Loucy (cell line): ENCODE measurements around the gene PLXNA4.

Source experiments
- H2AFZ ChIP-seq: fragments of 200-600 bp; sonication (generic); 2 replicates; pipeline ENCODE4 v1.6.0; 2016; ENCODE audit warnings: antibody characterized with exemption, mild to moderate bottlenecking, low read length, moderate library complexity
- H3F3A ChIP-seq: fragments of 200-600 bp; 2 replicates; pipeline ENCODE4 v1.6.0; 2016; ENCODE audit warnings: antibody characterized with exemption, low read depth, mild to moderate bottlenecking
- H3K27me3 ChIP-seq: fragments of 200-600 bp; sonication (generic); 2 replicates; pipeline ENCODE4 v1.6.1; 2014; ENCODE audit warnings: low read length, mild to moderate bottlenecking; ENCODE audit not compliant: insufficient read depth, poor library complexity, severe bottlenecking
- H3K36me3 ChIP-seq: fragments of 200-600 bp; sonication (generic); 2 replicates; pipeline ENCODE4 v1.6.1; 2016; ENCODE audit warnings: low read length; ENCODE audit not compliant: insufficient read depth
- H3K4me1 ChIP-seq: fragments of 200-600 bp; sonication (generic); 2 replicates; pipeline ENCODE4 v1.5.1; 2014; ENCODE audit warnings: low read length, mild to moderate bottlenecking; ENCODE audit not compliant: insufficient read depth, poor library complexity, severe bottlenecking
- H3K4me2 ChIP-seq: fragments of 200-600 bp; sonication (generic); 2 replicates; pipeline ENCODE4 v1.6.0; 2014; ENCODE audit warnings: antibody characterized with exemption, low read length, low read depth, mild to moderate bottlenecking; ENCODE audit not compliant: poor library complexity, severe bottlenecking
- H3K4me3 ChIP-seq: fragments of 200-600 bp; sonication (generic); 2 replicates; pipeline ENCODE4 v1.5.1; 2014; ENCODE audit warnings: low read length, mild to moderate bottlenecking, mixed read lengths; ENCODE audit not compliant: poor library complexity, severe bottlenecking
- H3K79me2 ChIP-seq: fragments of 200-600 bp; sonication (generic); 2 replicates; pipeline ENCODE4 v1.6.1; 2014; ENCODE audit warnings: low read length; ENCODE audit not compliant: insufficient read depth
- H3K9ac ChIP-seq: fragments of 200-600 bp; sonication (generic); 2 replicates; pipeline ENCODE4 v1.6.0; 2014; ENCODE audit warnings: mild to moderate bottlenecking, low read depth, low read length, moderate library complexity; ENCODE audit not compliant: poor library complexity, severe bottlenecking
- H3K9me2 ChIP-seq: fragments of 200-600 bp; sonication (generic); replicated peaks from 2 replicates; pipeline ENCODE4 v1.6.1; 2016; ENCODE audit warnings: low read depth, low read length, mixed read lengths
- H3K9me3 ChIP-seq: fragments of 200-600 bp; sonication (generic); 2 replicates; pipeline ENCODE4 v1.6.1; 2014; ENCODE audit warnings: mild to moderate bottlenecking, antibody characterized with exemption, low read length, low read depth; ENCODE audit not compliant: insufficient read depth
- H4K20me1 ChIP-seq: fragments of 200-600 bp; sonication (generic); 2 replicates; pipeline ENCODE4 v1.6.0; 2014; ENCODE audit warnings: antibody characterized with exemption, low read length, mild to moderate bottlenecking; ENCODE audit not compliant: insufficient read depth, poor library complexity, severe bottlenecking
- EZH2phosphoT487 ChIP-seq: fragments of 200-600 bp; IDR thresholded peaks from 2 replicates; pipeline ENCODE4 v1.6.1; 2018; ENCODE audit warnings: antibody characterized with exemption, mild to moderate bottlenecking, moderate library complexity, borderline replicate concordance
- TF ChIP-seq, protein P1 (sequence below): fragments of 200-600 bp; sonication (generic); conservative IDR thresholded peaks from 2 replicates; pipeline ENCODE4 v1.5.1; 2014; ENCODE audit warnings: mild to moderate bottlenecking, antibody characterized with exemption, low read length

The PLXNA4 gene

GRCh38 chr7:132404261-132404660 is 172.0 kb downstream of the PLXNA4 start:
- H2AFZ ChIP-seq, result no peak overlapping the region
- H3K9me3 ChIP-seq, result no peaks in the 10 kb centered on the region
- no peaks in the 10 kb centered on the region for H3K4me1 ChIP-seq
- no peak for TF ChIP-seq EZH2phosphoT487
- TF ChIP-seq, protein P1, sequence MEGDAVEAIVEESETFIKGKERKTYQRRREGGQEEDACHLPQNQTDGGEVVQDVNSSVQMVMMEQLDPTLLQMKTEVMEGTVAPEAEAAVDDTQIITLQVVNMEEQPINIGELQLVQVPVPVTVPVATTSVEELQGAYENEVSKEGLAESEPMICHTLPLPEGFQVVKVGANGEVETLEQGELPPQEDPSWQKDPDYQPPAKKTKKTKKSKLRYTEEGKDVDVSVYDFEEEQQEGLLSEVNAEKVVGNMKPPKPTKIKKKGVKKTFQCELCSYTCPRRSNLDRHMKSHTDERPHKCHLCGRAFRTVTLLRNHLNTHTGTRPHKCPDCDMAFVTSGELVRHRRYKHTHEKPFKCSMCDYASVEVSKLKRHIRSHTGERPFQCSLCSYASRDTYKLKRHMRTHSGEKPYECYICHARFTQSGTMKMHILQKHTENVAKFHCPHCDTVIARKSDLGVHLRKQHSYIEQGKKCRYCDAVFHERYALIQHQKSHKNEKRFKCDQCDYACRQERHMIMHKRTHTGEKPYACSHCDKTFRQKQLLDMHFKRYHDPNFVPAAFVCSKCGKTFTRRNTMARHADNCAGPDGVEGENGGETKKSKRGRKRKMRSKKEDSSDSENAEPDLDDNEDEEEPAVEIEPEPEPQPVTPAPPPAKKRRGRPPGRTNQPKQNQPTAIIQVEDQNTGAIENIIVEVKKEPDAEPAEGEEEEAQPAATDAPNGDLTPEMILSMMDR, result no peak
- no peak overlapping the region for H3K9ac ChIP-seq
- H4K20me1 ChIP-seq, result no peaks in the 10 kb centered on the region
- no peak overlapping the region for H3K4me2 ChIP-seq
- no peaks in the 10 kb centered on the region for H3K36me3 ChIP-seq
- H3K4me3 ChIP-seq, result no peak overlapping the region
- no peaks in the 10 kb centered on the region for H3K9me2 ChIP-seq
- no peaks in the 10 kb centered on the region for H3K79me2 ChIP-seq
- no peaks in the 10 kb centered on the region for H3F3A ChIP-seq
- H3K27me3 ChIP-seq, result no peaks in the 10 kb centered on the region

DNA sequence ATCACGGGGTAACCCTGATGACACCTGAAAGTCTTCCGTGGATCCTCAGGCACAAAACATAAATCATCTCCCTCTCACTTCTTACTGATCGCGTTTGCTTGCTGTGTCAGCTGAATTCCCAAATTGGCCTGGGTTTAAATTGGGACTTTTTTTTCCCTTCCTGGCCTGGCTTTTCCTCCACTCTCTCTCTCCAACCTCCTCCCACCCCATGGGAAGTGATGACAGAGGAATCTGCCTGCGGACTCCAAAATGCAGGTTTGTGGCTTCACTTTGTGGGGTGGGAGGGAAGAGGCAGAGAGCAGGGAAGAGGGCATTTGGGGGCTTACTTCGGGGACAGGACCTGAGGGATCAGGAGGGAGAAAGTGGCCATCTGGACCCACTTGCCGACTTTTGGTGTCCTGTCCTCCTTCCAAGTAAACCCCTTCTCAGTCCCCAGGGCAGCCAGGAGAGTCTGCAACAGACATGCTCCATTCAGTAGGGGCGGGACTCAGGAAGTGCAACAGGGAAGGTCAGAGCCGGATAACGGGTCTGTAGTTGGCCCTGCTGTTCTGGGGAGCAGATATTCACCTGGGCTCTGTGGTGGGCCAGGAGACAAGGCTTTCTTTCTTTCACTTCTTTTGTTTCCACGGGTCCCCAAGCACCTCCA is 172.7 kb downstream of the PLXNA4 start:
- Histone ChIP-seq H3K4me2 (no peak overlapping the region), H3K36me3 (no peaks in the 10 kb centered on the region), H2AFZ (no peak overlapping the region), H3K9me3 (no peaks in the 10 kb centered on the region), H3K79me2 (no peaks in the 10 kb centered on the region), H3K4me1 (no peaks in the 10 kb centered on the region), H3K9ac (no peak overlapping the region), H3K4me3 (no peak overlapping the region), H3K27me3 (no peaks in the 10 kb centered on the region), H4K20me1 (no peaks in the 10 kb centered on the region), H3F3A (no peaks in the 10 kb centered on the region), H3K9me2 (no peaks in the 10 kb centered on the region)
- TF ChIP-seq, protein P1, result no peak
- TF ChIP-seq EZH2phosphoT487, result no peak

GRCh38 chr7:132402751-132403245 is 173.5 kb downstream of the PLXNA4 start:
- Histone ChIP-seq H3K27me3 (no peaks in the 10 kb centered on the region), H3K9me3 (no peaks in the 10 kb centered on the region), H4K20me1 (no peaks in the 10 kb centered on the region), H3K4me2 (no peak overlapping the region), H3K4me1 (no peaks in the 10 kb centered on the region), H3F3A (no peaks in the 10 kb centered on the region), H2AFZ (no peak overlapping the region), H3K9ac (no peak overlapping the region), H3K9me2 (no peaks in the 10 kb centered on the region), H3K36me3 (no peaks in the 10 kb centered on the region), H3K4me3 (no peak overlapping the region), H3K79me2 (no peaks in the 10 kb centered on the region)
- TF ChIP-seq, protein P1, result no peak
- TF ChIP-seq EZH2phosphoT487, result no peak
